Measurements from ENCODE around the gene ZNF524. TPM values are rescaled to one million over a fixed set of nuclear protein-coding genes. Genes with fewer than 3 reads are reported as not detected.
"Not testable (repeated sequence)": the region's sequence is repeated elsewhere in the genome, so short reads cannot be mapped to it uniquely, and the experiment has no call there.

Gene ZNF524
- total RNA-seq, 4 donors from 2014 or later = 23.1 to 35.0 (median 27.0) TPM

- no peak overlapping the region for H3K27ac ChIP-seq
- H3K9me3 ChIP-seq = no peaks in the 10 kb centered on the region
- H3K27me3 ChIP-seq = peaks cover 0 to 20% of the 10 kb centered on the region in 2 donors
- no peaks in the 10 kb centered on the region for H3K36me3 ChIP-seq
- WGBS, 2 donors = 47 to 49% methylated on average over 9 of the region's 9 CpGs
- H3K4me1 ChIP-seq = no peaks in the 10 kb centered on the region
- TF ChIP-seq POLR2A (IDR thresholded peaks at IDR 0.05) (no peak), EP300 (IDR thresholded peaks at IDR 0.05) (no peak)
- DNase-seq (ENCODE audit: low spot score in 2 of 2) = no peak
- no peak overlapping the region for H3K4me3 ChIP-seq
These were observed 33.3 kb upstream of the ZNF524 start for GRCh38 chr19:55566823-55567222.

DNA sequence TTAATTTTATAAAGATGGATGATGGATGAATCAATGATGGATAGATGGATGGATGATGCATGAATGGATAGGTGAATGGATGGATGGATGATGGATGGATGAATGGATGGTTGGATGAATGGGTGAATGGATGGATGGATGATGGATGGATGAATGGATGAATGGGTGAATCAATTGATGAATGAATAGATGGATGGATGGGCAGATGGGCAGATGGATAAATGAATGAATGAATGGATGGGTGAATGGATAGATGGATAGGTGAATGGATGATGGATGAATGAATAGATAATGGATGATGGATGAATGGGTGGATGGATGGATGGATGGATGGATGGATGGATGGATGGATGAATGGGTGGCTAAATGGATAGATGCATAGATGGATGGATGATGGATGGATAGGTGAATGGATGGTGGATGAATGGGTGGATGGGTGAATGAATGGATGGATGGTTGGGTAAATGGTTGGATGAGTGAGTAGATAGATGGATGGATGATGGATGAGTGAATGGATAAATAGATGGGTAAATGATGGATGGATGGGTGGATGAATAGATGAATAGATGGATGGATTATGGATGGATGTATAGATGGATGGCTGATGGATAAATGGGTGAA, 32.3 kb upstream of the ZNF524 start:
- TF ChIP-seq EP300 (IDR thresholded peaks at IDR 0.05) (no peak), POLR2A (IDR thresholded peaks at IDR 0.05) (no peak)
- TF ChIP-seq, protein P1, sequence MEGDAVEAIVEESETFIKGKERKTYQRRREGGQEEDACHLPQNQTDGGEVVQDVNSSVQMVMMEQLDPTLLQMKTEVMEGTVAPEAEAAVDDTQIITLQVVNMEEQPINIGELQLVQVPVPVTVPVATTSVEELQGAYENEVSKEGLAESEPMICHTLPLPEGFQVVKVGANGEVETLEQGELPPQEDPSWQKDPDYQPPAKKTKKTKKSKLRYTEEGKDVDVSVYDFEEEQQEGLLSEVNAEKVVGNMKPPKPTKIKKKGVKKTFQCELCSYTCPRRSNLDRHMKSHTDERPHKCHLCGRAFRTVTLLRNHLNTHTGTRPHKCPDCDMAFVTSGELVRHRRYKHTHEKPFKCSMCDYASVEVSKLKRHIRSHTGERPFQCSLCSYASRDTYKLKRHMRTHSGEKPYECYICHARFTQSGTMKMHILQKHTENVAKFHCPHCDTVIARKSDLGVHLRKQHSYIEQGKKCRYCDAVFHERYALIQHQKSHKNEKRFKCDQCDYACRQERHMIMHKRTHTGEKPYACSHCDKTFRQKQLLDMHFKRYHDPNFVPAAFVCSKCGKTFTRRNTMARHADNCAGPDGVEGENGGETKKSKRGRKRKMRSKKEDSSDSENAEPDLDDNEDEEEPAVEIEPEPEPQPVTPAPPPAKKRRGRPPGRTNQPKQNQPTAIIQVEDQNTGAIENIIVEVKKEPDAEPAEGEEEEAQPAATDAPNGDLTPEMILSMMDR (IDR thresholded peaks at IDR 0.05) = no peak
- no peaks in the 10 kb centered on the region for H3K36me3 ChIP-seq
- H3K9me3 ChIP-seq = no peaks in the 10 kb centered on the region
- DNase-seq (ENCODE audit: low spot score in 2 of 2) = no peak
- peaks cover 0 to 20% of the 10 kb centered on the region in 2 donors for H3K27me3 ChIP-seq
- H3K27ac ChIP-seq = no peak overlapping the region
- H3K4me3 ChIP-seq = no peak overlapping the region
- H3K4me1 ChIP-seq = no peaks in the 10 kb centered on the region

GRCh38 chr19:55569477-55569876, 30.6 kb upstream of the ZNF524 start:
- not testable (repeated sequence) for DNase-seq (ENCODE audit: low spot score in 2 of 2); H3K4me1 ChIP-seq; H3K9me3 ChIP-seq; H3K27ac ChIP-seq; H3K4me3 ChIP-seq; H3K36me3 ChIP-seq
- 88 to 93% methylated on average over 5 of the region's 5 CpGs for WGBS, 2 donors
- peaks cover 0 to 13% of the 10 kb centered on the region in 2 donors for H3K27me3 ChIP-seq

DNA sequence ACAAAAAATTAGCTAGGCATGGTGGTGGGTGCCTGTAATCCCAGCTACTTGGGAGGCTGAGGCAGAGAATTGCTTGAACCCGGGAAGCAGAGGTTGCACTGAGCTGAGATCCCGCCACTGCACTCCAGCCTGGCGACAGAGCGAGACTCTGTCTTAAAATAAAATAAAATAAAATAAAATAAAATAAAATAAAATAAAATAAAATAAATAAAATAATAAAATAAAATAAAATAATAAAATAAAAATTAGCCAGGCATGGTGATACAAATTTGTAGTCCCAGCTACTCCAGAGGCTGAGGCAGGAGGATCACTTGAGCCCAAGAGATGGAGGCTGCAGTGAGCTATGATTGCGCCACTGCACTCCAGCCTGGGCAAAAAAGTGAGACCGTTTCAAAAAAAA, 26.2 kb upstream of the ZNF524 start:
- H3K27me3 ChIP-seq; H3K27ac ChIP-seq; H3K9me3 ChIP-seq; DNase-seq (ENCODE audit: low spot score in 2 of 2); H3K4me1 ChIP-seq; H3K4me3 ChIP-seq: not testable (repeated sequence)
- peaks cover 0 to 28% (median 0%) of the 10 kb centered on the region in 3 donors for H3K36me3 ChIP-seq
- 89 to 93% methylated on average over 6 of the region's 6 CpGs for WGBS, 2 donors

DNA sequence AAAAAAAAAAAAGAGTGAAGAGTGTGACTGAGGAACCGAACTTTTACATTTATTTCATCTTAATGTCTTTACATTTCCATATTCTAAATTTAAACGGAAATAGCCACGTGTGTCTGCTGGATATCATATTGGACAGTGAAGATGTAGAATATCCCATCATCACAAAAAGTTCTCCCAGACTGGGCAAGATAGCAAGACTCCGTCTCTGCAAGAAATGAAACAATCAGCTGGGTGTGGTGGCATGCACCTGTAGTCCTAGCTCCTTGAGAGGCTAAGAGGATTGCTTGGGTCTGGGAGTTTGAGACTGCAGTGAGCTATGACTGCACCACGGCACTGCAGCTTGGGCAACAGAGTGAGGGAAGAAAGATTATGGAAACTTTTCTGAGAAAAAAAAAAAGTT, 23.3 kb upstream of the ZNF524 start:
- no peaks in the 10 kb centered on the region for H3K9me3 ChIP-seq
- no peaks in the 10 kb centered on the region for H3K27me3 ChIP-seq
- H3K36me3 ChIP-seq = peaks cover 0 to 34% (median 0%) of the 10 kb centered on the region in 3 donors
- TF ChIP-seq EP300 (IDR thresholded peaks at IDR 0.05) = no peak
- TF ChIP-seq, protein P1 (IDR thresholded peaks at IDR 0.05) = no peak
- TF ChIP-seq POLR2A (IDR thresholded peaks at IDR 0.05) = no peak
- WGBS, 2 donors = 89% methylated on average over 5 of the region's 5 CpGs
- H3K27ac ChIP-seq = no peak overlapping the region
- peaks cover 0 to 21% (median 5%) of the 10 kb centered on the region in 4 donors for H3K4me1 ChIP-seq
- no peak overlapping the region for H3K4me3 ChIP-seq
- no peak for DNase-seq (ENCODE audit: low spot score in 2 of 2)

- 94 to 99% methylated on average over 12 to 51 of the region's 83 CpGs for WGBS, 2 donors
- H3K36me3 ChIP-seq = peaks cover 0 to 34% (median 0%) of the 10 kb centered on the region in 3 donors
These were observed 21.9 kb upstream of the ZNF524 start for GRCh38 chr19:55578031-55578760.

More at GRCh38 chr19:55578031-55578760, 21.9 kb upstream of the ZNF524 start:
- peaks cover 0 to 24% (median 5%) of the 10 kb centered on the region in 4 donors for H3K4me1 ChIP-seq
- H3K27ac ChIP-seq = no peak overlapping the region
- DNase-seq (ENCODE audit: low spot score in 2 of 2) = no peak
- no peaks in the 10 kb centered on the region for H3K9me3 ChIP-seq
- H3K27me3 ChIP-seq = no peaks in the 10 kb centered on the region
- TF ChIP-seq POLR2A (IDR thresholded peaks at IDR 0.05) (no peak), EP300 (IDR thresholded peaks at IDR 0.05) (no peak)
- H3K4me3 ChIP-seq = no peak overlapping the region

All from tibial nerve (tissue), 4 donors.